Measurements from ENCODE around the gene PRDM8. TPM values are rescaled to one million over a fixed set of nuclear protein-coding genes. Genes with fewer than 3 reads are reported as not detected.

Gene PRDM8
- total RNA-seq, 1 donor from 2014 or later, result 1.7 TPM

DNA sequence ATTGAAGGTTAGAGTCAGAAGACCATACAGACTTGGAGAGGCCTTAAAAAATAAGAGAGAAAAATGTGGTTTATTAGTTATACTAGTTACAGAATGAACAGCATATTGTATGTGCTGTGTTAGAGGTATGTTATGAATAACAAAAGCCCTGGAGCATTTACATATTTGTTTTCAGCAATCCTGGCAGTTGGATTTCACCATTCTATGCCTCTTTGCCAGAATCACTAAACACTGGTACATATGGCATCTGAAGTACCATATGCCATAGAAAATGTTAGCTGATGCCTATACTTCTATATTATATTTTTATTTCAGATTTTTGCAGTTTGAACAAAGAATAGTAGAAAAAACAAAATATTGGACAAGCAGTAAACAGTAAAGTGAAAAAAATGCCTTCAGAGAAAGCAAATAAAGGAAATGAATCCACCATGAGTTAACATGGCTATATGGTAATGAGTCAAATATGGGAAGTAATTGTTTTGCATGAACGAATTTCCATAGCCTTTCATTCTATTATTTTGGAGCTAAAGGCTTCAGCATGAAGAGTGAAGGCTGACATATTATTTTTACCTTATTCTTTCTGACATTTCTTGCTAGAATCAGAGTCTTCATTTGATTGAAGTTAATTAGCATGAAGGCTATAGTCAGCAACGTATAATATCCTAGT is 41.9 kb upstream of the PRDM8 start:
- ATAC-seq (no peak), DNase-seq (no peak)
- no peak for TF ChIP-seq CTCF (IDR thresholded peaks at IDR 0.05)
- H3K4me1 ChIP-seq, result no peaks in the 10 kb centered on the region
- no peak overlapping the region for H3K4me3 ChIP-seq
- H3K27me3 ChIP-seq, result no peaks in the 10 kb centered on the region
- H3K27ac ChIP-seq, result no peak overlapping the region
- no peaks in the 10 kb centered on the region for H3K9me3 ChIP-seq
- no peaks in the 10 kb centered on the region for H3K36me3 ChIP-seq
- intact Hi-C loops (cut with DNase I), result no loop called here

DNA sequence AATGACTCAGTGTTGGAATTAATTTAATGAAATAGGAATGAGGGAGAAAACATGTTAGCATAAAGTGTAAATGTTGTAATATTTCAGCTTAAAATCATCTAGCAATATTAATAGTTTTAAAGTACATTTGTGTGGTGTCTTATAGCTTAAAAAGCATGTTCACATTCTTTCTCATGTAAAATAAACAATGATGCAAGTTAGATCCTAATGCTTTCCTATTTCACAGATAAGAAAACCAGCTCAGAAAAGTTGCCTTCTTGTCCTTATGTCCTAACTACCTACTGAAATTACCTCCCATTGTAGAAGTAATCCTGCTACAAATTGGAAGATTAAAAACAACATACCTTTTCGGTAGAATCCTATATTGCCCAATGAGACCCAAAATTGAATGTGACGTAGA is 40.9 kb upstream of the PRDM8 start:
- no peak for DNase-seq
- H3K4me3 ChIP-seq, result no peak overlapping the region
- no peaks in the 10 kb centered on the region for H3K4me1 ChIP-seq
- no peak for ATAC-seq
- no peak overlapping the region for H3K27ac ChIP-seq
- H3K27me3 ChIP-seq, result no peaks in the 10 kb centered on the region
- H3K36me3 ChIP-seq, result no peaks in the 10 kb centered on the region
- no peak for TF ChIP-seq CTCF (IDR thresholded peaks at IDR 0.05)
- intact Hi-C loops (cut with DNase I), result no loop called here
- H3K9me3 ChIP-seq, result no peaks in the 10 kb centered on the region

DNA sequence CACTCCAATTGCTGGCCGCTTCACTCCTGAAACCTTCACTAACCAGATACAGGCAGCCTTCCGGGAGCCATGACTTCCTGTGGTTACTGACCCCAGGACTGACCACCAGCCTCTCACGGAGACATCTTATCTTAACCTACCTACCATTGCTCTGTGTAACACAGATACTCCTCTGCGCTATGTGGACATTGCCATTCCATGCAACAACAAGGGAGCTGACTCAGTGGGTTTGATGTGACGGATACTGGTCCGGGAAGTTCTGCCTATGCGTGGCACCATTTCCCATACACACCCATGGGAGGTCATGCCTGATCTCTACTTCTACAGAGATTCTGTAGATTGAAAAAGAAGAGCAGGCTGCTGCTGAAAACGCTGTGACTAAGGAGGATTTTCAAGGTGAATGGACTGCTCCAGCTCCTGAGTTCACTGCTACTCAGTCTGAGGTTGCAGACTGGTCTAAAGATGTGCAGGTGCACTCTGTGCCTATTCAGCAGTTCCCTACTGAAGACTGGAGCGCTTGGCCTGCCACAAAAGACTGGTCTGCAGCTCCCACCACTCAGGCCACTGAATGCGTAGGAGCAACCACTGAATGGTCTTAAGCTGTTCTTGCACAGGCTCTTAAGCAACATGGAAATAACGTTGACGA is 35.8 kb upstream of the PRDM8 start:
- no peak for DNase-seq
- H3K27me3 ChIP-seq, result no peaks in the 10 kb centered on the region
- intact Hi-C loops (cut with DNase I), result no loop called here
- no peaks in the 10 kb centered on the region for H3K9me3 ChIP-seq
- ATAC-seq, result no peak
- no peak for TF ChIP-seq CTCF (IDR thresholded peaks at IDR 0.05)
- no peaks in the 10 kb centered on the region for H3K4me1 ChIP-seq
- H3K4me3 ChIP-seq, result no peak overlapping the region
- no peaks in the 10 kb centered on the region for H3K36me3 ChIP-seq
- H3K27ac ChIP-seq, result no peak overlapping the region

GRCh38 chr4:80162418-80162817 is 34.9 kb upstream of the PRDM8 start:
- no peak for ATAC-seq
- intact Hi-C loops (cut with DNase I), result no loop called here
- no peak for DNase-seq
- Histone ChIP-seq H3K27me3 (no peaks in the 10 kb centered on the region), H3K9me3 (no peaks in the 10 kb centered on the region), H3K4me3 (no peak overlapping the region), H3K4me1 (no peaks in the 10 kb centered on the region), H3K36me3 (no peaks in the 10 kb centered on the region), H3K27ac (no peak overlapping the region)
- no peak for TF ChIP-seq CTCF (IDR thresholded peaks at IDR 0.05)

DNA sequence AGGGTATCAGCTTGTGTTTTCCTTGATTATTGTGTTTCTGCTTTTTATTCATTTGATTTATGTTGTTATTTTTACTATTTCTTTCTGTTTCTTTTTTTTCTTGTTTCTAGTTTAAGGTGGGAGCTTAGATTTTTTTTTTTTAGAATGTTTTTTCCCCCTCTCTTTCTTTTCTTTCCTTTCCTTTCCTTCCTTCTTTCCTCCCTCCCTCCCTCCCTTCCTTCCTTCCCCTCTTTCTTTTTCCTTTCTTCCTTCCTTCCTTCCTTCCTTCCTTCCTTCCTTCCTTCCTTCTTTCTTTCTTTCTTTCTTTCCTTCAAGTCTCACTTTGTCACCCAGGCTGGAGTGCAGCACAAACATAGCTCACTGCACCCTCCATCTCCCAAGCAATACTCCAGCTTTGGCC is 31.4 kb upstream of the PRDM8 start:
- no peaks in the 10 kb centered on the region for H3K9me3 ChIP-seq
- DNase-seq (no peak), ATAC-seq (no peak)
- H3K27ac ChIP-seq, result no peak overlapping the region
- intact Hi-C loops (cut with DNase I), result no loop called here
- no peak overlapping the region for H3K4me3 ChIP-seq
- H3K36me3 ChIP-seq, result no peaks in the 10 kb centered on the region
- no peak for TF ChIP-seq CTCF (IDR thresholded peaks at IDR 0.05)
- no peaks in the 10 kb centered on the region for H3K4me1 ChIP-seq
- peaks cover 5% of the 10 kb centered on the region for H3K27me3 ChIP-seq

Measured in upper lobe of right lung (tissue), 1 donor.